UCSD-AML1 (cell line): Measurements from ENCODE around the gene MAN1C1.
"Not testable (repeated sequence)": the region's sequence is repeated elsewhere in the genome, so short reads cannot be mapped to it uniquely, and the experiment has no call there.

Source experiments
- DNase-seq: peaks from one replicate; lab custom pipeline; 2025; ENCODE audit not compliant: unreplicated experiment; lab: John Stamatoyannopoulos, UW

Gene MAN1C1

GRCh38 chr1:25583519-25584370 lies 32.8 kb upstream of the MAN1C1 start:
- DNase-seq, result no peak

GRCh38 chr1:25586181-25586588 lies 30.4 kb upstream of the MAN1C1 start:
- no peak for DNase-seq

GRCh38 chr1:25587290-25587689 lies 29.3 kb upstream of the MAN1C1 start:
- no peak for DNase-seq

- DNase-seq, result not testable (repeated sequence)
Measured at GRCh38 chr1:25588224-25588623, 28.4 kb upstream of the MAN1C1 start.

GRCh38 chr1:25588786-25589185 lies 27.8 kb upstream of the MAN1C1 start:
- not testable (repeated sequence) for DNase-seq

GRCh38 chr1:25590096-25590824 lies 26.3 kb upstream of the MAN1C1 start:
- DNase-seq, result no peak

GRCh38 chr1:25593861-25594260 lies 22.7 kb upstream of the MAN1C1 start:
- DNase-seq, result no peak

- DNase-seq, result no peak
Measured at GRCh38 chr1:25594971-25595370, 21.6 kb upstream of the MAN1C1 start.

- DNase-seq, result not testable (repeated sequence)
Measured at GRCh38 chr1:25596641-25597040, 19.9 kb upstream of the MAN1C1 start.

- DNase-seq, result no peak
Measured at GRCh38 chr1:25598879-25599278, 17.7 kb upstream of the MAN1C1 start.

- DNase-seq, result no peak
Measured at GRCh38 chr1:25599969-25600610, 16.5 kb upstream of the MAN1C1 start.

- not testable (repeated sequence) for DNase-seq
Measured at GRCh38 chr1:25600971-25601699, 15.5 kb upstream of the MAN1C1 start.

GRCh38 chr1:25603779-25604538 lies 12.6 kb upstream of the MAN1C1 start:
- DNase-seq, result not testable (repeated sequence)

- no peak for DNase-seq
Measured at GRCh38 chr1:25607123-25607522, 9.5 kb upstream of the MAN1C1 start.

- peak; percentile 75 for DNase-seq
Measured at GRCh38 chr1:25608488-25609178, 8.0 kb upstream of the MAN1C1 start.

GRCh38 chr1:25609921-25610320 lies 6.7 kb upstream of the MAN1C1 start:
- DNase-seq, result no peak

- no peak for DNase-seq
Measured at GRCh38 chr1:25610822-25611630, 5.6 kb upstream of the MAN1C1 start.

- DNase-seq, result no peak
Measured at GRCh38 chr1:25611843-25612242, 4.7 kb upstream of the MAN1C1 start.

GRCh38 chr1:25612421-25612820 lies 4.2 kb upstream of the MAN1C1 start:
- no peak for DNase-seq
